ENCODE measurements around the gene DDI1. TPM values are rescaled to one million over a fixed set of nuclear protein-coding genes. Genes with fewer than 3 reads are reported as not detected.

Gene DDI1
- total and polyA plus RNA-seq, 2 of the 4 experiments (the other 2 are of a cell fraction): not detected

- DNase-seq: no peak
- POLR2A ChIA-PET (ENCODE audit: unreplicated experiment): no interaction called here
- Histone ChIP-seq H3K14ac (replicated peaks; ENCODE audit: low read depth, low read length) (no peak overlapping the region), H2BK15ac (ENCODE audit: low read depth, low read length) (no peak overlapping the region), H4K91ac (ENCODE audit: insufficient read depth, low read depth, low read length) (no peak overlapping the region; the same call in 1 of the 2 replicates), H3K23ac (ENCODE audit: low read depth, low read length) (no peak overlapping the region), H3K27ac (ENCODE audit: insufficient read depth, low read length) (no peak overlapping the region), H4K5ac (ENCODE audit: low read depth, low read length) (no peak overlapping the region), H3K56ac (ENCODE audit: extremely low read depth, insufficient read depth, low read length) (no peak overlapping the region), H3K4ac (ENCODE audit: low read depth, low read length) (no peak overlapping the region), H3K79me1 (ENCODE audit: low read depth in 1 of 2, low read length in 2 of 2) (no peaks in the 10 kb centered on the region), H2BK20ac (ENCODE audit: low read depth, low read length) (no peak overlapping the region), H3K18ac (ENCODE audit: low read depth, low read length) (no peak overlapping the region), H3K9ac (ENCODE audit: low read depth, low read length) (no peak overlapping the region), H3K4me1 (ENCODE audit: control insufficient read depth, insufficient read depth, low read length) (peaks cover 4% of the 10 kb centered on the region), H3K9me3 (ENCODE audit: control insufficient read depth, insufficient read depth, low read length) (no peaks in the 10 kb centered on the region), H3K36me3 (ENCODE audit: control insufficient read depth, insufficient read depth, low read length) (no peaks in the 10 kb centered on the region), H4K8ac (ENCODE audit: low read depth in 2 of 2, low read length in 2 of 2) (no peak overlapping the region), H3K27me3 (ENCODE audit: control insufficient read depth, insufficient read depth, low read length) (no peaks in the 10 kb centered on the region), H4K20me1 (ENCODE audit: insufficient read depth, low read length) (no peaks in the 10 kb centered on the region), H3K9me1 (ENCODE audit: insufficient read depth, low read length) (no peaks in the 10 kb centered on the region), H2AK5ac (ENCODE audit: low read depth, low read length) (peak overlapping the region; percentile 24; the same call in 1 of the 2 replicates), H3K4me3 (ENCODE audit: insufficient read depth, low read depth, low read length) (no peak overlapping the region), H2BK120ac (ENCODE audit: low read depth, low read length) (no peak overlapping the region), H2AK9ac (replicated peaks; ENCODE audit: low read depth, low read length, poor library complexity) (no peak overlapping the region), H2BK5ac (ENCODE audit: low read depth, low read length, poor library complexity, severe bottlenecking) (no peak overlapping the region), H2AFZ (replicated peaks; ENCODE audit: low read length, poor library complexity) (no peak overlapping the region), H3K4me2 (ENCODE audit: low read depth, low read length) (no peak overlapping the region)
- intact Hi-C loops (cut with micrococcal nuclease): no loop called here
- no peak for ATAC-seq (ENCODE audit: low read depth)
- BruUV-seq (replicated peaks): no TSS peak
- CTCF ChIA-PET: no interaction called here
- in situ Hi-C loops (cut with MboI; ENCODE audit: low sequenced_read_pairs): no loop called here
- dilution Hi-C loops (cut with HindIII; ENCODE audit: low sequenced_read_pairs, unreplicated experiment): no loop called here
- 93% methylated on average over 10 of the region's 21 CpGs; no CpG with 5 or more reads in 1 of the 2 experiments for WGBS, 2 experiments (ENCODE audit: extremely low coverage in 2 of 2, insufficient read length in 1 of 2)
- no peak for TF ChIP-seq MAFK (IDR thresholded peaks at IDR 0.05; ENCODE audit: low read depth, low read length)
- no peak for TF ChIP-seq NFE2L2 (IDR thresholded peaks at IDR 0.05; ENCODE audit: low read depth, low read length)
Observed at GRCh38 chr11:104036995-104037394, 555 bp downstream of the DDI1 start.

All from IMR-90 (cell line).